HepG2 (cell line): ENCODE data around the gene MTX1. TPM values are rescaled to one million over a fixed set of nuclear protein-coding genes. Genes with fewer than 3 reads are reported as not detected.
A peak's percentile ranks its signal among the peaks of the same experiment; 100 is the strongest.

Experiments
- ATM ChIP-seq: fragments of 450-650 bp; IDR thresholded peaks from 2 replicates; pipeline ENCODE4 v1.7.1; 2017; ENCODE audit warnings: mild to moderate bottlenecking, borderline replicate concordance
- CBX1 ChIP-seq: IDR thresholded peaks from one replicate; pipeline ENCODE4 v1.6.1; 2016; ENCODE audit warnings: antibody characterized with exemption, low read depth
- CREB1 ChIP-seq, 2 experiments: fragments of 450-650 bp in 1 of 2; IDR thresholded peaks; 2 replicates each; pipeline ENCODE4 v1.6.1; 2016 to 2017; ENCODE audit warnings: control low read depth in 1 of 2, mild to moderate bottlenecking in 1 of 2, missing compliant biosample characterization in 1 of 2, missing genetic modification characterization in 1 of 2
- NR0B2 ChIP-seq: sonication (generic); formaldehyde crosslinking; IDR thresholded peaks from 2 replicates; pipeline ENCODE4 v1.4.0; 2020; ENCODE audit warnings: mild to moderate bottlenecking, missing genetic modification reagents
- NR1H2 ChIP-seq: sonication (generic); formaldehyde crosslinking; IDR thresholded peaks from 2 replicates; pipeline ENCODE4 v1.8.1; 2022; ENCODE audit warnings: low read depth, missing genetic modification reagents, borderline replicate concordance
- SMC3 ChIP-seq: IDR thresholded peaks from 2 replicates; pipeline ENCODE4 v1.6.1; 2011; ENCODE audit warnings: low read length, improper control_type of control experiment
- THAP7 ChIP-seq: sonication (generic); formaldehyde crosslinking; IDR thresholded peaks from 2 replicates; pipeline ENCODE4 v1.8.1; 2023; ENCODE audit warnings: mild to moderate bottlenecking, missing genetic modification reagents
- TOPORS ChIP-seq: sonication (generic); formaldehyde crosslinking; IDR thresholded peaks from 2 replicates; pipeline ENCODE4 v1.8.0; 2023; ENCODE audit warnings: mild to moderate bottlenecking, missing genetic modification reagents
- WIZ ChIP-seq: sonication (generic); formaldehyde crosslinking; IDR thresholded peaks from 2 replicates; pipeline ENCODE4 v1.5.1; 2020; ENCODE audit warnings: mild to moderate bottlenecking, missing genetic modification reagents
- ZBTB26 ChIP-seq: IDR thresholded peaks from 2 replicates; pipeline ENCODE4 v1.6.1; 2016; ENCODE audit warnings: missing compliant biosample characterization, missing genetic modification reagents, borderline replicate concordance
- ZBTB7B ChIP-seq: sonication (generic); formaldehyde crosslinking; IDR thresholded peaks from 2 replicates; pipeline ENCODE4 v1.4.0; 2020; ENCODE audit warnings: missing genetic modification reagents
- ZNF251 ChIP-seq: sonication (generic); formaldehyde crosslinking; IDR thresholded peaks from 2 replicates; pipeline ENCODE4 v1.9.0; 2021; ENCODE audit warnings: mild to moderate bottlenecking, missing genetic modification reagents
- ZNF253 ChIP-seq: sonication (generic); formaldehyde crosslinking; IDR thresholded peaks from 2 replicates; pipeline ENCODE4 v1.8.0; 2022; ENCODE audit warnings: mild to moderate bottlenecking, missing genetic modification reagents, borderline replicate concordance
- ZNF383 ChIP-seq: sonication (generic); formaldehyde crosslinking; IDR thresholded peaks from 2 replicates; pipeline ENCODE4 v1.4.0; 2020; ENCODE audit warnings: missing genetic modification reagents, mild to moderate bottlenecking, borderline replicate concordance
- ZNF543 ChIP-seq: sonication (generic); formaldehyde crosslinking; IDR thresholded peaks from 2 replicates; pipeline ENCODE4 v1.4.0; 2020; ENCODE audit warnings: mild to moderate bottlenecking, missing genetic modification reagents
- ZNF549 ChIP-seq: sonication (generic); formaldehyde crosslinking; IDR thresholded peaks from 2 replicates; pipeline ENCODE4 v1.5.0; 2020; ENCODE audit warnings: missing genetic modification reagents
- ZNF646 ChIP-seq: sonication (generic); formaldehyde crosslinking; IDR thresholded peaks from 2 replicates; pipeline ENCODE4 v1.9.0; 2021; ENCODE audit warnings: mild to moderate bottlenecking, missing genetic modification reagents
- ZNF720 ChIP-seq: sonication (generic); formaldehyde crosslinking; IDR thresholded peaks from 2 replicates; pipeline ENCODE4 v1.4.0; 2020; ENCODE audit warnings: missing genetic modification reagents
- polyA plus RNA-seq, 8 experiments: library from polyadenylated mRNA; depleted of rRNA in 3 of 8; stranded (reverse) in 7 of 8; unstranded in 1 of 8; fragments of >200 nt; fragmentation: Illumina TruSeq in 4 of 8; extraction: Trizol in 4 of 8; gene quantifications; 2 replicates each; pipeline versions ENCODE4 v1.2.1 to v1.2.3, GENCODE V29; 2011 to 2016; ENCODE audit warnings: low read depth in 4 of 8, missing spikeins in 1 of 8, mixed read lengths in 1 of 8; ENCODE audit not compliant: insufficient read depth in 1 of 8
- total RNA-seq, 5 experiments: library from RNA; depleted of rRNA; stranded (reverse); fragments of >200 nt; fragmentation: Illumina TruSeq; extraction: Trizol; gene quantifications; 2 replicates each; pipeline ENCODE4 v1.2.3, GENCODE V29; 2016; ENCODE audit warnings: low read depth in 1 of 5
- TF ChIP-seq, protein P1 (sequence below): sonication (generic); formaldehyde crosslinking; IDR thresholded peaks from 2 replicates; pipeline ENCODE4 v1.5.0; 2020; ENCODE audit warnings: missing genetic modification reagents, mild to moderate bottlenecking, borderline replicate concordance
- TF ChIP-seq, protein P2 (sequence below): sonication (generic); formaldehyde crosslinking; IDR thresholded peaks from 2 replicates; pipeline ENCODE4 v1.5.0; 2020; ENCODE audit warnings: missing genetic modification reagents, mild to moderate bottlenecking, borderline replicate concordance

Gene MTX1
- total and polyA plus RNA-seq, 2 of the 13 experiments (the other 11 are each of a cell fraction or from before 2014, with no cell fraction given) = 64.5 to 72.6 TPM

DNA sequence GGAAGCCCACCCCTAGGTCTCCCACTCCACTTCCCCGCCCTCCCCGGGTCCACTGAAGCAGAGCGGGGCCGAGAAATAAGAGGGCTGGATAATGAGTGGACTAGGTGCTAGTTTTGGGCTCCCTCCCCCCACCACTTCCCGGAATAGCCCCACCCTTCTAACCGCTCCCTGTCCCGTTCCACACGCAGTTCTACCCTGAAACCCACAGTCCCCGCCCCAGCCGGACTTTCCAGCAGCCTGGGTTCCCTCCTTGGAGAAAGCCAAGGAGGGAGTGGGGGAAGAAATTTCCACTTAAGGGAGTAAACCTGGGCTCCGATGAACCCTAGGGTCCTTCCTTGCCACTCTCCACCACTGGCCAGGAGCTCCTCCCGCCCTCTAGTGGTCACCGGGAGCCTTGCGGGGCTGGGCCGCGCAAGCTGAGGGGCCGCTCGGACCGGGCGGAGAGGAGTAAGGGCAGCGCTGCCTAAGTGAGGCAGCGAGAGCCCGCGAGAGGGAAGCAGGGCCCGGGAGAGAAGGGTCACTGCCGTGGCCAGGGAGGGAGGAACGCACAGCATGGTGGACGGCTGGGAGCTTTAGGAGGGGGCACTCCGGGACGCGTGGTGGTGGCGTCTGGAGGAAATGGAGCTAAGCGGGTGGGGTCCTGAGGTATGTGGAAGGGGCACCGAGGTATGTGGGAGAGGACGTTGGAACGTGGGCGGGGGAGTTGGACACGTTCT lies 15.1 kb upstream of the MTX1 start (continued):
- no peak for TF ChIP-seq NR0B2
- TF ChIP-seq NR1H2 (CRISPR knock-in tag) = no peak
- TF ChIP-seq CREB1 (IDR thresholded peaks at IDR 0.05) = no peak
- no peak for TF ChIP-seq CREB1 (CRISPR knock-in tag; IDR thresholded peaks at IDR 0.05)
- peak; percentile 55 for TF ChIP-seq ZBTB7B (CRISPR knock-in tag)
- TF ChIP-seq CBX1 = no peak
- TF ChIP-seq, protein P1, sequence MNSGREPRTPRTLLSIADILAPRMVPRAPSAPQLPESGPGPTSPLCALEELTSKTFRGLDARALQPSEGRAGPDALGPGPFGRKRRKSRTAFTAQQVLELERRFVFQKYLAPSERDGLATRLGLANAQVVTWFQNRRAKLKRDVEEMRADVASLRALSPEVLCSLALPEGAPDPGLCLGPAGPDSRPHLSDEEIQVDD (CRISPR knock-in tag) = no peak
- TF ChIP-seq ZNF383 = no peak
- no peak for TF ChIP-seq ZNF543 (CRISPR knock-in tag)
- TF ChIP-seq TOPORS (CRISPR knock-in tag) = no peak
- no peak for TF ChIP-seq SMC3
- TF ChIP-seq ZNF251 (CRISPR knock-in tag) = no peak
- TF ChIP-seq, protein P2, sequence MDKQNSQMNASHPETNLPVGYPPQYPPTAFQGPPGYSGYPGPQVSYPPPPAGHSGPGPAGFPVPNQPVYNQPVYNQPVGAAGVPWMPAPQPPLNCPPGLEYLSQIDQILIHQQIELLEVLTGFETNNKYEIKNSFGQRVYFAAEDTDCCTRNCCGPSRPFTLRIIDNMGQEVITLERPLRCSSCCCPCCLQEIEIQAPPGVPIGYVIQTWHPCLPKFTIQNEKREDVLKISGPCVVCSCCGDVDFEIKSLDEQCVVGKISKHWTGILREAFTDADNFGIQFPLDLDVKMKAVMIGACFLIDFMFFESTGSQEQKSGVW (CRISPR knock-in tag) = no peak
- TF ChIP-seq ZNF720 (CRISPR knock-in tag) = no peak
- no peak for TF ChIP-seq ZBTB26
- no peak for TF ChIP-seq ZNF253
- TF ChIP-seq ZNF549 (CRISPR knock-in tag) = no peak
- TF ChIP-seq ATM = no peak
- no peak for TF ChIP-seq THAP7 (CRISPR knock-in tag)
- TF ChIP-seq ZNF646 (CRISPR knock-in tag) = no peak
- TF ChIP-seq WIZ (CRISPR knock-in tag) = no peak
